ES-I3 (cell line): ENCODE measurements around the gene ADGRD1.

ENCODE experiments used
- H3K36me3 ChIP-seq: 2 replicates; pipeline ENCODE4 v1.6.1; 2013; ENCODE audit warnings: mild to moderate bottlenecking, low read length, control low read depth, moderate library complexity; ENCODE audit not compliant: insufficient read depth
- H3K4me1 ChIP-seq: 2 replicates; pipeline ENCODE4 v1.6.1; 2013; ENCODE audit warnings: mild to moderate bottlenecking, control low read depth, low read length; ENCODE audit not compliant: insufficient read depth
- H3K9ac ChIP-seq: 2 replicates; pipeline ENCODE4 v1.6.1; 2013; ENCODE audit warnings: low read depth, mild to moderate bottlenecking, low read length, moderate library complexity
- H3K9me3 ChIP-seq: 2 replicates; pipeline ENCODE4 v1.6.1; 2013; ENCODE audit warnings: mild to moderate bottlenecking, low read length, moderate library complexity; ENCODE audit not compliant: control insufficient read depth, insufficient read depth

The ADGRD1 gene

DNA sequence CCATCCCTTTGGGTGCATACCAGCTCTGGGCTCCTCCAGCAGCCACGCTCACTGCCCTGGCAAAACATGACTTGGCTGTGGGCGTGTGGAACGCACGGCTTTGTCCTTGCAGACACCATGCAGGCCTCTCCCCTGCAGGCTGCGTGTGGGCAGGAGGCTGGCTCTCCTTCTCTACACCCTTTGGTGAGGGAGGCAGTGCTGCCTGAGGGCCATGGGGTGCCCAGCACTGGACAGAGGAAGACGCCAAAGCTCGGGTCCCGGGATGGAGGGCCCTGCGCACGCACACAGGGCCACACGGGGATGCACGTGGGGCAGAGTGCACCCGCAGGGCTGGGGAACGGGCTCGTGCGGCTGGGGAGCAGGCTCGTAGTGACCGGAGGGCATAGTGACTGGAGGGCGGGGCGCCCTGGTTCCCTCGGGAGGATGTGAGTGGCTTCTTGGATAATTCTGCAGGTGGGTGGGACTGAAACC, 89.7 kb downstream of the ADGRD1 start:
- Histone ChIP-seq H3K4me1 (no peaks in the 10 kb centered on the region), H3K36me3 (no peaks in the 10 kb centered on the region), H3K9me3 (no peaks in the 10 kb centered on the region), H3K9ac (no peak overlapping the region)

- Histone ChIP-seq H3K36me3 (no peaks in the 10 kb centered on the region), H3K4me1 (no peaks in the 10 kb centered on the region), H3K9ac (no peak overlapping the region), H3K9me3 (no peaks in the 10 kb centered on the region)
Measured at GRCh38 chr12:131044136-131044535, 90.4 kb downstream of the ADGRD1 start.

- Histone ChIP-seq H3K36me3 (no peaks in the 10 kb centered on the region), H3K4me1 (no peaks in the 10 kb centered on the region), H3K9me3 (no peaks in the 10 kb centered on the region), H3K9ac (no peak overlapping the region)
Measured at GRCh38 chr12:131044760-131045381, 91.2 kb downstream of the ADGRD1 start.

DNA sequence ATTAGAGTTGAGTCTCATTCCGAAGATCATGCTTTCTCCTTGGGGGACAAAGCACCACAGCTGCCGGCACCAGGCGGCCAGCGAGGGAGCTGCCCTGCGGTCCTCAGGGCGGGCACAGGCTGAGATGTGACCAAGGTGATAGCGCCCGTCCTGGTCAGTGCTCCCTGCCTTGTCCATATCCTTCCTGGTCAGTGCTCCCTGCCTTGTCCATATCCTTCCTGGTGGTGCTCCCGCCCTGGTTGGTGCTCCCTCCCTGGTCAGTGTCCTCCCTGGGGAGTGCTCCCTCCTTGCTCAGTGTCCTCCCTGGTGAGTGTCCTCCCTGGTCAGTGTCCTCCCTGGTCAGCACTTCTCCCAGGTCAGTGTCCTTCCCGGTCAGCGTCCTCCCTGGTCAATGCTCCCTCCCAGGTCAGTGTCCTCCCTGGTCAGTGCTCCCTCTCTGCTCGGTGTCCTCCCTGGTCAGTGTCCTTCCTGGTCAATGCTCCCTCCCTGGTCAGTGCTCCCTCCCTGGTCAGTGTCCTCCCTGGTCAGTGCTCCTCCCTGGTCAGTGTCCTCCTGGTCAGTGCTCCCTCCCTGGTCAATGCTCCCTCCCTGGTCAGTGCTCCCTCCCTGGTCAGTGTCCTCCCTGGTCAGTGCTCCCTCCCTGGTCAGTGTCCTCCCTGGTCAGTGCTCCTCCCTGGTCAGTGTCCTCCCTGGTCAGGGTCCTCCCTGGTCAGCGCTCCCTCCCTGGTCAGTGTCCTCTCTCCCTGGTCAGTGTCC, 92.2 kb downstream of the ADGRD1 start:
- Histone ChIP-seq H3K9ac (no peak overlapping the region), H3K9me3 (no peaks in the 10 kb centered on the region), H3K4me1 (no peaks in the 10 kb centered on the region), H3K36me3 (no peaks in the 10 kb centered on the region)

- no peak overlapping the region for H3K9ac ChIP-seq
- H3K9me3 ChIP-seq: no peaks in the 10 kb centered on the region
- no peaks in the 10 kb centered on the region for H3K4me1 ChIP-seq
- no peaks in the 10 kb centered on the region for H3K36me3 ChIP-seq
Measured at GRCh38 chr12:131046813-131047788, 93.4 kb downstream of the ADGRD1 start.

- Histone ChIP-seq H3K9ac (no peak overlapping the region), H3K36me3 (no peaks in the 10 kb centered on the region), H3K4me1 (no peaks in the 10 kb centered on the region), H3K9me3 (no peaks in the 10 kb centered on the region)
Measured at GRCh38 chr12:131047789-131048610, 94.3 kb downstream of the ADGRD1 start.

DNA sequence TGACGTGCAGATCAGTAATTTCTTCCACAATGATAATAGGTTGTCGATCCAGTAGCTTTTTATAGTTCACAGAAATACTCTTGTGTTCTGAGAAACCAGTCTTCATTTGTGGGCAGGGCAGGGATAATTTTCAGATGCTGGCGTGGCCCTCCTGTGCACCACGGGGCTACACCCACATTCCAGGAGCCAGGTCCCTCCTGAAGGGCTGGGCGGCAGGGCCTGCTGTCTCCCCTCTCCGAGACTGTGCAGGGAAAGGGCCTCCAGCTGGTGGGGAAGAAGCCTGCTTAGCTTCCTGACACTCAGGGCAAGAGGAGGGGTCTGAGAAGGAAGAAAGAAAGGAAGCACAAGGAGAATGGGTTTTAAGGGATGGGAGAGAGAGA, 94.9 kb downstream of the ADGRD1 start:
- H3K9ac ChIP-seq: no peak overlapping the region
- no peaks in the 10 kb centered on the region for H3K36me3 ChIP-seq
- no peaks in the 10 kb centered on the region for H3K9me3 ChIP-seq
- H3K4me1 ChIP-seq: no peaks in the 10 kb centered on the region

GRCh38 chr12:131049002-131049401, 95.3 kb downstream of the ADGRD1 start:
- Histone ChIP-seq H3K4me1 (no peaks in the 10 kb centered on the region), H3K9me3 (no peaks in the 10 kb centered on the region), H3K36me3 (no peaks in the 10 kb centered on the region), H3K9ac (no peak overlapping the region)

DNA sequence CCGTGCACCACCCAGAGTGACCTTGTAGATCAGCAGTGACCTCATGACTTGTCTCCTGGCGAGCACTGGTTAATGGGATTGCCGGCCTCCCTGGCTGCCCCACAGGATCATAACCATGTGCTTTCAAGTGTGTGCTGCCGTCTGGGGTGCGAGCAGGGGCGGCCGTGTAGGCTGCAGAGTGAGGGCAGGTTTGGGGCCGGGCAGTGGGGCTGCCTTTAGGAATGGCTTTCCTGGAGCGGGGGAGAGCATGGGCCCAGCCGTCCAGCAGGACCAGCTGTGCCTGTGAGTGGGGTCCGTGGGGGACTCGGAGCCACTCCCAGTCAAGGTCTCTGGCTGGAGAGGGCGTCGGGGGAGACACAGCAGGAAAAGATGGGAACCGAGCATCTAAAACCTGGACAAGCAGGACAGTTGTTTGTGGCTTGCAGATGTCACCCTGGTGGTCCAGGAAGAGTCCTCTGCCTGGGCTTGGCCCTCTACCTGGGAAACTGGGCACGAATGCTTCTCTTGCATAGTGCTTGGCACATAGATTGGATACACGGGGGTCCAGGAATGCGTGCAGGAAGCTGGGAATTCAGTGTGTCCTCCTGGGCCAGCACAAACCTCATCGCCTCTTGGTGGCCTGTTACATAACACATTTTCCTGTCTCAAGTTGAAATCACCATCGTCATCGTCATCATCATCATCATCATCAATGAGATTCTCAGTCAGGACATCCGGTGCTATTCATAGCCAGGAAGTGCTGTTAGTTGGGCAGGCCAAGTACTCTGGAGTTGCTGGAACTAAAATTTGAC, 96.0 kb downstream of the ADGRD1 start:
- Histone ChIP-seq H3K9me3 (no peaks in the 10 kb centered on the region), H3K36me3 (no peaks in the 10 kb centered on the region), H3K4me1 (no peaks in the 10 kb centered on the region), H3K9ac (no peak overlapping the region)

- Histone ChIP-seq H3K4me1 (no peaks in the 10 kb centered on the region), H3K36me3 (no peaks in the 10 kb centered on the region), H3K9ac (no peak overlapping the region), H3K9me3 (no peaks in the 10 kb centered on the region)
Measured at GRCh38 chr12:131050463-131051154, 96.9 kb downstream of the ADGRD1 start.

GRCh38 chr12:131051155-131051473, 97.4 kb downstream of the ADGRD1 start:
- no peaks in the 10 kb centered on the region for H3K9me3 ChIP-seq
- no peak overlapping the region for H3K9ac ChIP-seq
- H3K4me1 ChIP-seq: no peaks in the 10 kb centered on the region

GRCh38 chr12:131052063-131052781, 98.5 kb downstream of the ADGRD1 start:
- H3K36me3 ChIP-seq: no peaks in the 10 kb centered on the region
- H3K4me1 ChIP-seq: no peaks in the 10 kb centered on the region
- H3K9ac ChIP-seq: no peak overlapping the region
- no peaks in the 10 kb centered on the region for H3K9me3 ChIP-seq

More at GRCh38 chr12:131051155-131051473, 97.4 kb downstream of the ADGRD1 start:
- no peaks in the 10 kb centered on the region for H3K36me3 ChIP-seq
